HEK293T (cell line): ENCODE data around the gene RCC2.

Source experiments
- BHLHE40 ChIP-seq: fragments of 450-650 bp; IDR thresholded peaks from 2 replicates; pipeline ENCODE4 v1.6.1; 2016; ENCODE audit warnings: mild to moderate bottlenecking, moderate library complexity, borderline replicate concordance
- ELF4 ChIP-seq: fragments of 450-650 bp; IDR thresholded peaks from 2 replicates; pipeline ENCODE4 v1.6.1; 2017; ENCODE audit warnings: antibody characterized with exemption
- FOXK2 ChIP-seq: fragments of 450-650 bp; IDR thresholded peaks from 2 replicates; pipeline ENCODE4 v1.6.1; 2016; ENCODE audit warnings: mild to moderate bottlenecking
- HDGF ChIP-seq: fragments of 450-650 bp; IDR thresholded peaks from 2 replicates; pipeline ENCODE4 v1.6.1; 2017; ENCODE audit warnings: antibody characterized with exemption, borderline replicate concordance
- L3MBTL2 ChIP-seq: fragments of 450-650 bp; conservative IDR thresholded peaks from 2 replicates; pipeline ENCODE4 v1.6.1; 2016; ENCODE audit warnings: mild to moderate bottlenecking
- NFRKB ChIP-seq: fragments of 450-650 bp; IDR thresholded peaks from 2 replicates; pipeline ENCODE4 v1.6.1; 2016; ENCODE audit warnings: mild to moderate bottlenecking, moderate library complexity
- SP1 ChIP-seq: fragments of 450-650 bp; IDR thresholded peaks from 2 replicates; pipeline ENCODE4 v1.6.1; 2017
- SUZ12 ChIP-seq: fragments of 450-650 bp; IDR thresholded peaks from 2 replicates; pipeline ENCODE4 v1.6.1; 2016; ENCODE audit warnings: mild to moderate bottlenecking
- TARDBP ChIP-seq: fragments of 450-650 bp; IDR thresholded peaks from 2 replicates; pipeline ENCODE4 v1.6.1; 2016
- ZNF384 ChIP-seq: fragments of 450-650 bp; IDR thresholded peaks from 2 replicates; pipeline ENCODE4 v1.6.1; 2016

DNA sequence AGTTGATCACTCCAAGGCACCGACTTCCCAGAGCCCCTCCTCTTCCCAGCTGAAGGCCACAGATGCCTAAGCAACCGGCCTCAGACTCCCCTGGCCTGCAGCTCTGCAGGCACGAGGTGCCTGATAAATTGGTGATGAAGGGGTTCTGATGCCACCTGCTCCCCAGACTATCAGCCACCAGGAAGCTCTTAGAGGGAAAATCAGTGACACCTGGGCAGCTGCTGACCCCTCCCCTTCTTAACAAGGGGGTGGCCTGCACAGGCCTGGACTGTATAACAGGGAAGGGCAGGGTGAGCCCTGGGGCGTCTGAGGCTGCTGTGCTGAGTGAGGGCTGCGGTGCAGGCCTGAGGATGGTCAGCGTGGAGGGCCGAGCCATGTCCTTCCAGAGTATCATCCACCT is 67.6 kb downstream of the RCC2 start, which contains the start of gene PADI6:
- TF ChIP-seq FOXK2 (no peak), ELF4 (no peak), NFRKB (no peak), SP1 (no peak), SUZ12 (no peak), BHLHE40 (no peak), ZNF384 (no peak), L3MBTL2 (no peak), TARDBP (no peak), HDGF (no peak)
